ENCODE data around the gene TFPI. TPM values are rescaled to one million over a fixed set of nuclear protein-coding genes. Genes with fewer than 3 reads are reported as not detected.
"Not testable (repeated sequence)": the region's sequence is repeated elsewhere in the genome, so short reads cannot be mapped to it uniquely, and the experiment has no call there.

The TFPI gene
- total RNA-seq, 1 experiment from 2014 or later: 16.0 TPM

DNA sequence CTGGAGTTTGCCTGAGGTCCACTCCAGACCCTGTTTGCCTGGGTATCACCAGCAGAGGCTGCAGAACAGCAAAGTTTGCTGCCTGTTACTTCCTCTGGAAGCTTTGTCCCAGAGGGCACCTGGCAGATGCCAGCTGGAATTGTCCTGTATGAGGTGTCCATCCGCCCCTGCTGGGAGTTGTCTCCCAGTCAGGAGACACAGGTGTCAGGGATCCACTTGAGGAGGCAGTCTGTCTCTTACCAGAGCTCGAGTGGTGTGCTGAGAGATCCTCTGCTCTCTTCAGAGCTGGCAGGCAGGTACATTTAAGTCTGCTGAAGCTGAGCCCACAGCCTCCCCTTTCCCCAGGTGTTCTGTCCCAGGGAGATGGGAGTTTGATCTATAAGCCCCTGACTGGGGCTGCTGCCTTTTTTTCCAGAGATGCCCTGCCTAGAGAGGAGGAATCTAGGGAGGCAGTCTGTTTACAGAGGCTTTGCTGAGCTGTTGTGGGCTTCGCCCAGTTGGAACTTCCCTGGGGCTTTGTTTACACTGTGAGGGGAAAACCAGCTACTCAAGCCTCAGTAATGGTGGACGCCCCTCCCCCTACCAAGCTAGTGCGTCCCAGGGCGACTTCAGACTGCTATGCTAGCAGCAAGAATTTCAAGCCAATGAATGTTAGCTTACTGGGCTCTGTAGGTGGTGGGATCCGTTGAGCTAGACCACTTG lies 34.7 kb downstream of the TFPI start:
- Histone ChIP-seq H3K79me2 (ENCODE audit: low read length) (no peaks in the 10 kb centered on the region), H3K27me3 (ENCODE audit: low read length) (no peaks in the 10 kb centered on the region), H4K20me1 (ENCODE audit: low read length) (no peaks in the 10 kb centered on the region), H2AFZ (ENCODE audit: low read length) (no peak overlapping the region), H3K27ac (ENCODE audit: low read length) (no peak overlapping the region), H3K36me3 (ENCODE audit: low read depth, low read length) (no peaks in the 10 kb centered on the region), H3F3A (ENCODE audit: low read length, unreplicated experiment) (no peaks in the 10 kb centered on the region), H3K9ac (ENCODE audit: low read length) (no peak overlapping the region), H3K4me1 (ENCODE audit: insufficient read depth, low read length) (no peaks in the 10 kb centered on the region), H3K9me2 (replicated peaks; ENCODE audit: low read length) (no peaks in the 10 kb centered on the region), H3K4me2 (ENCODE audit: low read length) (no peak overlapping the region), H3K9me3 (ENCODE audit: low read length) (no peaks in the 10 kb centered on the region), H3K4me3 (ENCODE audit: low read length) (no peak overlapping the region)
- TF ChIP-seq, protein P1, sequence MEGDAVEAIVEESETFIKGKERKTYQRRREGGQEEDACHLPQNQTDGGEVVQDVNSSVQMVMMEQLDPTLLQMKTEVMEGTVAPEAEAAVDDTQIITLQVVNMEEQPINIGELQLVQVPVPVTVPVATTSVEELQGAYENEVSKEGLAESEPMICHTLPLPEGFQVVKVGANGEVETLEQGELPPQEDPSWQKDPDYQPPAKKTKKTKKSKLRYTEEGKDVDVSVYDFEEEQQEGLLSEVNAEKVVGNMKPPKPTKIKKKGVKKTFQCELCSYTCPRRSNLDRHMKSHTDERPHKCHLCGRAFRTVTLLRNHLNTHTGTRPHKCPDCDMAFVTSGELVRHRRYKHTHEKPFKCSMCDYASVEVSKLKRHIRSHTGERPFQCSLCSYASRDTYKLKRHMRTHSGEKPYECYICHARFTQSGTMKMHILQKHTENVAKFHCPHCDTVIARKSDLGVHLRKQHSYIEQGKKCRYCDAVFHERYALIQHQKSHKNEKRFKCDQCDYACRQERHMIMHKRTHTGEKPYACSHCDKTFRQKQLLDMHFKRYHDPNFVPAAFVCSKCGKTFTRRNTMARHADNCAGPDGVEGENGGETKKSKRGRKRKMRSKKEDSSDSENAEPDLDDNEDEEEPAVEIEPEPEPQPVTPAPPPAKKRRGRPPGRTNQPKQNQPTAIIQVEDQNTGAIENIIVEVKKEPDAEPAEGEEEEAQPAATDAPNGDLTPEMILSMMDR (conservative IDR thresholded peaks at IDR 0.05; ENCODE audit: low read depth, low read length): no peak
- POLR2A ChIA-PET (ENCODE audit: unreplicated experiment): no interaction called here
- DNase-seq (no peak), ATAC-seq (no peak)
- BruUV-seq (replicated peaks): no TSS peak
- CTCF ChIA-PET: no interaction called here
- intact Hi-C loops (cut with micrococcal nuclease): no loop called here

DNA sequence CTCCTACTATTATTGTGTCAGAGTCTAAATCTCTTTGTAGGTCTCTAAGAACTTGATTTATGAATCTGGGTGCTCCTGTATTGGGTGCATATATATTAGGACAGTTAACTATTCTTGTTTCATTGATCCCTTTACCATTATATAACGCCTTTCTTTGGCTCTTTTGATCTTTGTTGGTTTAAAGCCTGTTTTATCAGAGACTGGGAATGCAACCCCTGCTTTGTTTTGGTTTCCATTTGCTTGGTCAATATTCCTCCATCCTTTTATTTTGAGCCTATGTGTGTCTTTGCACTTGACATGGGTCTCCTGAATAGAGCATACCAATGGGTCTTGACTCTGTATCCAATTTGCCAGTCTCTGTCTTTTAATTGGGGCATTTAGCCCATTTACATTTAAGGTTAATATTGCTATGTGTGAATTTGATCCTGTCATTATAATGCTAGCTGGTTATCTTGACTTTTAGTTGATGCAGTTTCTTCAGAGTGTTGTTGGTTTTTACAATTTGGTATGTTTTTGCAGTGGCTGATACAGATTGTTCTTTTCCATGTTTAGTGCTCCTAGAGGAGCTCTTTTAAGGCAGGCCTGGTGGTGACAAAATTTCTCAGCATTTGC lies 36.4 kb downstream of the TFPI start:
- ATAC-seq; H3F3A ChIP-seq (ENCODE audit: low read length, unreplicated experiment); H3K9me2 ChIP-seq (replicated peaks; ENCODE audit: low read length); H3K4me2 ChIP-seq (ENCODE audit: low read length); H3K27me3 ChIP-seq (ENCODE audit: low read length); H3K36me3 ChIP-seq (ENCODE audit: low read depth, low read length); H3K4me3 ChIP-seq (ENCODE audit: low read length); intact Hi-C loops (cut with micrococcal nuclease); H3K27ac ChIP-seq (ENCODE audit: low read length); DNase-seq; H2AFZ ChIP-seq (ENCODE audit: low read length); H3K4me1 ChIP-seq (ENCODE audit: insufficient read depth, low read length); CTCF ChIA-PET; H3K9ac ChIP-seq (ENCODE audit: low read length); BruUV-seq (replicated peaks); H4K20me1 ChIP-seq (ENCODE audit: low read length); POLR2A ChIA-PET (ENCODE audit: unreplicated experiment); H3K9me3 ChIP-seq (ENCODE audit: low read length); H3K79me2 ChIP-seq (ENCODE audit: low read length): not testable (repeated sequence)

DNA sequence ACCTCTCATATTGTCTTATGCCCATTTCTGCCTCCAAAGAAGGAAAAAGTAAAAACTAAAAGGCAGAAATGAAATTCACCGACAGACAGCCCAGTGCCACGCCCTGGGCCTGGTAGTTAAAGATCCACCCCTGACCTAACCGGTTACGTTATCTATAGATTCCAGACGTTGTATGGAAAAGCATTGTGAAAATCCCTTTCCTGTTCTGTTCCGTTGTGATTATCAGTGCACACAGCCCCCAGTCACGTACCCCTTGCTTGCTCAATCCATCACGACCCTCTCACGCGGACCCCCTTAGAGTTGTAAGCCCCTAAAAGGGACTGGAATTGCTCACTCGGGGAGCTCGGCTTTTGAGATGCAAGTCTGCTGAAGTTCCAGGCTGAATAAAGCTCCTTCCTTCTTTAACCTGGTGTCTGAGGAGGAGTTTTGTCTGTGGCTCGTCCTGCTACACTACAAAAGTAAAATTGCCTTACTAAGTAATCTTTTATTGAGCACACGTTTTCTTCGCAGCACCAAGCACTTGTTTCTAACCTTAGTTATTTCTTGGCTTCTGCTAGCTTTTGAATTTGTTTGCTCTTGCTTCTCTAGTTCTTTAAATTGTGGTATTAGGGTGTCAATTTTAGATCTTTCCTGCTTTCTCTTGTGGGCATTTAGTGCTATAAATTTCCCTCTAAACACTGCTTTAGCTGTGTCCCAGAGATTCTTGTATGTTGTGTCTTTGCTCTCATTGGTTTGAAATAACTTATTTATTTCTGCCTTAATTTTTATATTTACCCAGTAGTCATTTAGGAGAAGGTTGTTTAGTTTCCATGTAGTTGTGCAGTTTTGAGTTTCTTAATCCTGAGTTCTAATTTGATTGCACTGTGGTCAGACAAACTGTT lies 37.4 kb downstream of the TFPI start:
- CTCF ChIA-PET; H3K79me2 ChIP-seq (ENCODE audit: low read length); H3K4me1 ChIP-seq (ENCODE audit: insufficient read depth, low read length); BruUV-seq (replicated peaks); intact Hi-C loops (cut with micrococcal nuclease); H3K9ac ChIP-seq (ENCODE audit: low read length); H3K4me2 ChIP-seq (ENCODE audit: low read length); DNase-seq; H4K20me1 ChIP-seq (ENCODE audit: low read length); H3K4me3 ChIP-seq (ENCODE audit: low read length); H2AFZ ChIP-seq (ENCODE audit: low read length); H3K27ac ChIP-seq (ENCODE audit: low read length); ATAC-seq; H3K9me3 ChIP-seq (ENCODE audit: low read length); H3F3A ChIP-seq (ENCODE audit: low read length, unreplicated experiment); POLR2A ChIA-PET (ENCODE audit: unreplicated experiment); H3K36me3 ChIP-seq (ENCODE audit: low read depth, low read length); H3K27me3 ChIP-seq (ENCODE audit: low read length); H3K9me2 ChIP-seq (replicated peaks; ENCODE audit: low read length): not testable (repeated sequence)

Measured in PC-3 (cell line).